A549 (cell line): ENCODE measurements around the gene POLDIP3. TPM values are rescaled to one million over a fixed set of nuclear protein-coding genes. Genes with fewer than 3 reads are reported as not detected.

Experiments
- ATAC-seq, 2 experiments: fragments of 200-7000 bp in 1 of 2; fragments of >200 bp in 1 of 2; cut with Nextera tagmentation in 1 of 2; cut with Tn5 transposase in 1 of 2; 3 replicates each; pipeline versions ENCODE4 v1.8.0 to v1.9.1; 2018 to 2020; ENCODE audit warnings: mild to moderate bottlenecking in 1 of 2, moderate library complexity in 1 of 2
- CTCF ChIA-PET: fragments of 300-600 bp; sonication (Branson Sonifier 250); formaldehyde crosslinking; extraction: SDS; loops from one replicate; lab custom pipeline; 2021; ENCODE audit warnings: antibody characterized with exemption, inconsistent platforms; lab: Yijun Ruan, JAX
- POLR2A ChIA-PET: fragments of 350-600 bp; formaldehyde crosslinking; extraction: SDS; loops from one replicate; lab custom pipeline; 2021; ENCODE audit warnings: antibody characterized with exemption, inconsistent platforms; lab: Yijun Ruan, JAX
- DNase-seq, 2 experiments: peaks; one replicate each; pipeline versions ENCODE4 v3.0.0 to v3.0.0-alpha.2; 2011 to 2016; ENCODE audit warnings: low read depth in 1 of 2, low spot score in 1 of 2
- FAIRE-seq: peaks from 2 replicates; lab custom pipeline; 2011; peaks lifted over from hg19 to GRCh38; lab: Jason Lieb, UNC
- H3K27ac ChIP-seq, 2 experiments: fragments of >200 bp; sonication (Bioruptor Twin); formaldehyde crosslinking; 3 replicates each; pipeline ENCODE4 v1.5.1; 2016 to 2017
- H3K4me1 ChIP-seq: fragments of >200 bp; sonication (Bioruptor Twin); formaldehyde crosslinking; 3 replicates; pipeline ENCODE4 v1.6.1; 2016
- H3K4me2 ChIP-seq: fragments of >200 bp; sonication (Bioruptor Twin); formaldehyde crosslinking; 3 replicates; pipeline ENCODE4 v1.6.1; 2016
- H3K4me3 ChIP-seq: fragments of >200 bp; sonication (Bioruptor Twin); formaldehyde crosslinking; 3 replicates; pipeline ENCODE4 v1.5.1; 2016
- H3K9me3 ChIP-seq: fragments of >200 bp; sonication (Bioruptor Twin); formaldehyde crosslinking; 3 replicates; pipeline ENCODE4 v1.6.1; 2016
- ATOH8 ChIP-seq: fragments of 250-450 bp; sonication (Bioruptor Pico); IDR thresholded peaks from 2 replicates; pipeline ENCODE4 v1.5.0; 2020; ENCODE audit warnings: low read depth, mild to moderate bottlenecking, moderate library complexity
- CBX8 ChIP-seq: fragments of 200-600 bp; sonication (generic); IDR thresholded peaks from 2 replicates; pipeline ENCODE4 v1.6.1; 2016
- CEBPB ChIP-seq, 2 experiments: fragments of >200 bp in 1 of 2; sonication (Bioruptor Twin) in 1 of 2; formaldehyde crosslinking in 1 of 2; IDR thresholded peaks; 2 replicates each; pipeline ENCODE4 v1.6.1; 2012 to 2016
- CHD2 ChIP-seq: fragments of 150-350 bp; IDR thresholded peaks from 2 replicates; pipeline ENCODE4 v1.6.1; 2014; ENCODE audit warnings: low read length; ENCODE audit not compliant: partially characterized antibody
- E2F6 ChIP-seq: IDR thresholded peaks from 2 replicates; pipeline ENCODE4 v1.6.1; 2012; ENCODE audit warnings: low read depth, borderline replicate concordance
- ELK1 ChIP-seq: fragments of 150-350 bp; IDR thresholded peaks from 2 replicates; pipeline ENCODE4 v1.6.1; 2014; ENCODE audit warnings: low read depth, mild to moderate bottlenecking, low read length
- EP300 ChIP-seq, 2 experiments: fragments of >200 bp; sonication (Bioruptor Twin); formaldehyde crosslinking; IDR thresholded peaks; 2 replicates in 1 of 2; 3 replicates in 1 of 2; pipeline ENCODE4 v1.6.1; 2016 to 2017
- FOSB ChIP-seq: fragments of 250-450 bp; sonication (Bioruptor Pico); IDR thresholded peaks from 2 replicates; pipeline ENCODE4 v1.5.0; 2020; ENCODE audit warnings: mild to moderate bottlenecking, moderate library complexity
- GATA3 ChIP-seq: IDR thresholded peaks from 2 replicates; pipeline ENCODE4 v1.6.1; 2012; ENCODE audit warnings: borderline replicate concordance
- HDAC2 ChIP-seq: fragments of 200-600 bp; sonication (generic); IDR thresholded peaks from 2 replicates; pipeline ENCODE4 v1.6.1; 2016
- JUN ChIP-seq, 2 experiments: fragments of >200 bp; sonication (Bioruptor Twin); formaldehyde crosslinking; IDR thresholded peaks; 2 replicates in 1 of 2; 3 replicates in 1 of 2; pipeline ENCODE4 v1.6.1; 2016 to 2017
- MAFK ChIP-seq: fragments of 450-650 bp; IDR thresholded peaks from 2 replicates; pipeline ENCODE4 v1.6.1; 2014; ENCODE audit not compliant: partially characterized antibody
- MYC ChIP-seq: IDR thresholded peaks from 2 replicates; pipeline ENCODE4 v1.6.1; 2012; ENCODE audit warnings: mild to moderate bottlenecking, inconsistent platforms, low read length, improper control_type of control experiment, borderline replicate concordance
- PBX3 ChIP-seq: IDR thresholded peaks from 2 replicates; pipeline ENCODE4 v1.6.1; 2012
- POLR2A ChIP-seq: IDR thresholded peaks from 2 replicates; pipeline ENCODE4 v1.6.1; 2012; ENCODE audit warnings: mild to moderate bottlenecking, low read length
- RARB ChIP-seq: fragments of 250-450 bp; sonication (Bioruptor Pico); IDR thresholded peaks from 2 replicates; pipeline ENCODE4 v1.8.0; 2021; ENCODE audit warnings: mild to moderate bottlenecking, moderate library complexity
- RNF2 ChIP-seq: fragments of 200-600 bp; sonication (generic); IDR thresholded peaks from 2 replicates; pipeline ENCODE4 v1.6.1; 2016; ENCODE audit warnings: low read depth, mild to moderate bottlenecking, antibody characterized with exemption, moderate library complexity, borderline replicate concordance
- SMC3 ChIP-seq: fragments of >200 bp; sonication (Bioruptor Twin); formaldehyde crosslinking; IDR thresholded peaks from 3 replicates; pipeline ENCODE4 v1.6.1; 2018; ENCODE audit warnings: inconsistent platforms
- TFCP2L1 ChIP-seq: fragments of 250-450 bp; sonication (Bioruptor Pico); IDR thresholded peaks from 2 replicates; pipeline ENCODE4 v1.5.0; 2021; ENCODE audit warnings: mild to moderate bottlenecking
- ZC3H11A ChIP-seq: fragments of 450-650 bp; IDR thresholded peaks from 2 replicates; pipeline ENCODE4 v1.6.1; 2014; ENCODE audit warnings: antibody characterized with exemption, mild to moderate bottlenecking
- ZFP36 ChIP-seq: fragments of 450-650 bp; IDR thresholded peaks from 2 replicates; pipeline ENCODE4 v1.6.1; 2014; ENCODE audit warnings: borderline replicate concordance; ENCODE audit not compliant: partially characterized antibody
- ZNF302 ChIP-seq: fragments of 250-450 bp; sonication (Bioruptor Pico); IDR thresholded peaks from 2 replicates; pipeline ENCODE4 v1.9.0; 2021; ENCODE audit warnings: inconsistent platforms, mild to moderate bottlenecking, moderate library complexity
- ZSCAN20 ChIP-seq: fragments of 250-450 bp; sonication (Bioruptor Pico); IDR thresholded peaks from 2 replicates; pipeline ENCODE4 v1.8.0; 2022; ENCODE audit warnings: mild to moderate bottlenecking, moderate library complexity
- WGBS: methylation state at CpG from one replicate; pipeline ENCODE4 v1.1.6; 2017; ENCODE audit errors: missing lambda C conversion rate; 5-methylcytosine and 5-hydroxymethylcytosine counted together
- polyA plus RNA-seq, 4 experiments: library from polyadenylated mRNA; depleted of rRNA in 3 of 4; stranded (reverse); fragments of >200 nt; fragmentation: RNase III in 1 of 4; extraction: RNeasy Plus Mini Kit Qiagen cat#74134 plus additional on column Dnase treatment in 1 of 4; gene quantifications; 2 replicates in 3 of 4; 3 replicates in 1 of 4; pipeline ENCODE4 v1.2.3, GENCODE V29; 2011 to 2017

The POLDIP3 gene
- polyA plus RNA-seq, 2 of the 4 experiments (the other 2 are of a cell fraction): 31.5 to 31.8 TPM

- FAIRE-seq: no peak
- ATAC-seq: no peak
- POLR2A ChIA-PET: interaction anchor here (0.6 to 2.2 kb wide), 2 partner anchors 10 to 106 kb away, joined by 4 to 13 read pairs; partner anchors contain the start of gene CYB5R3
- WGBS: 95% methylated on average over 9 of the region's 9 CpGs
- DNase-seq: no peak
- Histone ChIP-seq H3K27ac (no peak overlapping the region), H3K9me3 (no peaks in the 10 kb centered on the region), H3K4me3 (no peak overlapping the region), H3K4me2 (no peak overlapping the region), H3K4me1 (peaks cover 19% of the 10 kb centered on the region)
- CTCF ChIA-PET: no interaction called here
- no peak for TF ChIP-seq RARB (CRISPR knock-in tag)
- TF ChIP-seq RNF2: no peak
- no peak for TF ChIP-seq E2F6
- TF ChIP-seq JUN (IDR thresholded peaks at IDR 0.05): no peak
- no peak for TF ChIP-seq PBX3
- no peak for TF ChIP-seq ATOH8 (CRISPR knock-in tag)
- no peak for TF ChIP-seq EP300 (IDR thresholded peaks at IDR 0.05)
- no peak for TF ChIP-seq ZNF302 (CRISPR knock-in tag)
Observed at GRCh38 chr22:42639541-42640241, 25.0 kb upstream of the POLDIP3 start.

GRCh38 chr22:42637555-42637954 lies 22.9 kb upstream of the POLDIP3 start:
- H3K4me3 ChIP-seq: no peak overlapping the region
- peak in 1 of 2 experiments; percentile 77; a peak in 3 of 6 replicates for ATAC-seq
- 100% methylated on average over 2 of the region's 12 CpGs for WGBS
- H3K4me2 ChIP-seq: no peak overlapping the region
- no peak for DNase-seq
- ChIA-PET CTCF (interaction anchor here (2.3 to 4.2 kb wide), 2 partner anchors 13 to 16 kb away, joined by 10 to 32 read pairs; partner anchors contain the start of gene CYB5R3), POLR2A (interaction anchor here (2.5 kb wide), 1 partner anchor 12 kb away, joined by 9 read pairs; the partner anchor contains the start of gene CYB5R3)
- H3K4me1 ChIP-seq: peaks cover 17% of the 10 kb centered on the region
- no peak overlapping the region for H3K27ac ChIP-seq
- no peak for TF ChIP-seq PBX3
- no peak for TF ChIP-seq POLR2A
- no peak for TF ChIP-seq CHD2
- TF ChIP-seq ZFP36: no peak
- TF ChIP-seq FOSB (CRISPR knock-in tag): no peak
- TF ChIP-seq TFCP2L1 (CRISPR knock-in tag): no peak
- no peak for TF ChIP-seq RNF2
- TF ChIP-seq SMC3: no peak
- no peak for TF ChIP-seq GATA3
- TF ChIP-seq CBX8: no peak
- TF ChIP-seq RARB (CRISPR knock-in tag): no peak
- no peak for TF ChIP-seq HDAC2
- TF ChIP-seq ELK1: no peak
- no peak for TF ChIP-seq CEBPB (IDR thresholded peaks at IDR 0.05)
- TF ChIP-seq MAFK: no peak
- TF ChIP-seq ZSCAN20 (CRISPR knock-in tag): no peak
- no peak for TF ChIP-seq MYC
- no peak for TF ChIP-seq ATOH8 (CRISPR knock-in tag)
- no peak for TF ChIP-seq ZC3H11A
- no peak for FAIRE-seq
- H3K9me3 ChIP-seq: no peaks in the 10 kb centered on the region
